ENCODE measurements around the gene GSN. TPM values are rescaled to one million over a fixed set of nuclear protein-coding genes. Genes with fewer than 3 reads are reported as not detected.

GSN gene
- total and polyA plus RNA-seq, 2 of the 13 experiments (the other 11 are each of a cell fraction or from before 2014, with no cell fraction given) = 294 to 307 TPM

GRCh38 chr9:121360601-121361374, 92.8 kb downstream of the GSN start:
- ATAC-seq = no peak
- TF ChIP-seq HOXD1 (CRISPR knock-in tag; IDR thresholded peaks at IDR 0.05) = no peak
- no peak for TF ChIP-seq HOXA7 (CRISPR knock-in tag; IDR thresholded peaks at IDR 0.05)
- TF ChIP-seq ZBTB4 (CRISPR knock-in tag; IDR thresholded peaks at IDR 0.05; ENCODE audit: borderline replicate concordance) = no peak
- no peak for TF ChIP-seq REL (CRISPR knock-in tag; conservative IDR thresholded peaks at IDR 0.05)
- in situ Hi-C loops (cut with HindIII; ENCODE audit: extremely low pct_ligation_motif_present, low pct_unique_long_range_greater_than_20kb) (no loop called here), intact Hi-C loops (cut with micrococcal nuclease; ENCODE audit: unreplicated experiment) (no loop called here)
- H3K36me3 ChIP-seq (replicated peaks in 1 of 2; ENCODE audit: control insufficient read depth in 1 of 2, insufficient read depth in 2 of 2, low read length in 2 of 2) = peaks cover 2 to 4% of the 10 kb centered on the region in 2 experiments; a peak in 3 of 5 replicates
- peaks cover 44% of the 10 kb centered on the region for H3K79me2 ChIP-seq (ENCODE audit: insufficient read depth, low read length)
- POLR2A ChIA-PET = interaction anchor here (0.6 kb wide), 1 partner anchor 10 kb away, joined by 3 read pairs; no protein-coding TSS in a partner anchor
- no peaks in the 10 kb centered on the region for H3K27me3 ChIP-seq (ENCODE audit: control insufficient read depth in 1 of 2, insufficient read depth in 2 of 2, low read length in 2 of 2)
- no peak overlapping the region for H2AFZ ChIP-seq (ENCODE audit: low read length)
- CTCF ChIA-PET (ENCODE audit: low intra/inter-chr PET ratio, low total read pairs) = interaction anchor here (1.1 kb wide), 1 partner anchor 41 kb away, joined by 3 read pairs; no protein-coding TSS in a partner anchor
- H3K4me2 ChIP-seq (ENCODE audit: low read depth, low read length) = no peak overlapping the region
- H3K9me3 ChIP-seq (ENCODE audit: low read length) = no peaks in the 10 kb centered on the region
- H3K4me3 ChIP-seq (replicated peaks in 1 of 3; ENCODE audit: insufficient read depth in 1 of 3, low read depth in 2 of 3, low read length in 3 of 3) = no peak overlapping the region
- no peaks in the 10 kb centered on the region; the same call in 1 of the 2 replicates for H4K20me1 ChIP-seq (ENCODE audit: insufficient read depth, low read length)
- peaks cover 34% of the 10 kb centered on the region for H3K4me1 ChIP-seq (ENCODE audit: insufficient read depth, low read length)
- H3K9ac ChIP-seq (ENCODE audit: insufficient read depth, low read depth, low read length) = no peak overlapping the region
- no TSS peak for BruUV-seq (replicated peaks)
- DNase-seq (ENCODE audit: low spot score) = no peak
- H3K27ac ChIP-seq (ENCODE audit: extremely low read length, insufficient read depth, low read length) = no peak overlapping the region
- no peak for FAIRE-seq

All from HepG2 (cell line).